ENCODE results near the gene UBALD1. TPM values are rescaled to one million over a fixed set of nuclear protein-coding genes. Genes with fewer than 3 reads are reported as not detected.

Gene UBALD1
- total and polyA plus RNA-seq, 9 of the 15 experiments (the other 6 are each of a cell fraction or from before 2014, with no cell fraction given): 1.3 to 38.0 (median 6.2) TPM; not detected in 2

GRCh38 chr16:4633910-4634635 is 19.4 kb upstream of the UBALD1 start (continued):
- TF ChIP-seq, protein P1, sequence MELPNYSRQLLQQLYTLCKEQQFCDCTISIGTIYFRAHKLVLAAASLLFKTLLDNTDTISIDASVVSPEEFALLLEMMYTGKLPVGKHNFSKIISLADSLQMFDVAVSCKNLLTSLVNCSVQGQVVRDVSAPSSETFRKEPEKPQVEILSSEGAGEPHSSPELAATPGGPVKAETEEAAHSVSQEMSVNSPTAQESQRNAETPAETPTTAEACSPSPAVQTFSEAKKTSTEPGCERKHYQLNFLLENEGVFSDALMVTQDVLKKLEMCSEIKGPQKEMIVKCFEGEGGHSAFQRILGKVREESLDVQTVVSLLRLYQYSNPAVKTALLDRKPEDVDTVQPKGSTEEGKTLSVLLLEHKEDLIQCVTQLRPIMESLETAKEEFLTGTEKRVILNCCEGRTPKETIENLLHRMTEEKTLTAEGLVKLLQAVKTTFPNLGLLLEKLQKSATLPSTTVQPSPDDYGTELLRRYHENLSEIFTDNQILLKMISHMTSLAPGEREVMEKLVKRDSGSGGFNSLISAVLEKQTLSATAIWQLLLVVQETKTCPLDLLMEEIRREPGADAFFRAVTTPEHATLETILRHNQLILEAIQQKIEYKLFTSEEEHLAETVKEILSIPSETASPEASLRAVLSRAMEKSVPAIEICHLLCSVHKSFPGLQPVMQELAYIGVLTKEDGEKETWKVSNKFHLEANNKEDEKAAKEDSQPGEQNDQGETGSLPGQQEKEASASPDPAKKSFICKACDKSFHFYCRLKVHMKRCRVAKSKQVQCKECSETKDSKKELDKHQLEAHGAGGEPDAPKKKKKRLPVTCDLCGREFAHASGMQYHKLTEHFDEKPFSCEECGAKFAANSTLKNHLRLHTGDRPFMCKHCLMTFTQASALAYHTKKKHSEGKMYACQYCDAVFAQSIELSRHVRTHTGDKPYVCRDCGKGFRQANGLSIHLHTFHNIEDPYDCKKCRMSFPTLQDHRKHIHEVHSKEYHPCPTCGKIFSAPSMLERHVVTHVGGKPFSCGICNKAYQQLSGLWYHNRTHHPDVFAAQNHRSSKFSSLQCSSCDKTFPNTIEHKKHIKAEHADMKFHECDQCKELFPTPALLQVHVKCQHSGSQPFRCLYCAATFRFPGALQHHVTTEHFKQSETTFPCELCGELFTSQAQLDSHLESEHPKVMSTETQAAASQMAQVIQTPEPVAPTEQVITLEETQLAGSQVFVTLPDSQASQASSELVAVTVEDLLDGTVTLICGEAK (IDR thresholded peaks at IDR 0.05): no peak
- TF ChIP-seq, protein P1 (CRISPR knock-in tag; IDR thresholded peaks at IDR 0.05): no peak
- TF ChIP-seq POU5F1 (IDR thresholded peaks at IDR 0.05; ENCODE audit: borderline replicate concordance, low read depth, low read length, partially characterized antibody) (no peak), HMG20B (CRISPR knock-in tag; IDR thresholded peaks at IDR 0.05) (no peak), ZNF507 (tag; conservative IDR thresholded peaks at IDR 0.05) (no peak), STAG1 (CRISPR knock-in tag; IDR thresholded peaks at IDR 0.05; ENCODE audit: borderline replicate concordance) (no peak), POLR2H (tag; IDR thresholded peaks at IDR 0.05; ENCODE audit: low read depth) (no peak), POLR2AphosphoS5 (IDR thresholded peaks at IDR 0.05; ENCODE audit: control insufficient read depth, insufficient read depth, low read depth, low read length) (no peak)
